Peyer's patch (tissue), 4 donors: Measurements from ENCODE around the gene NPBWR2. TPM values are rescaled to one million over a fixed set of nuclear protein-coding genes. Genes with fewer than 3 reads are reported as not detected.

Source experiments
- DNase-seq, 3 donors: peaks; one replicate each; pipeline ENCODE4 v3.0.0-alpha.2; 2017 to 2019
- H3K27ac ChIP-seq, 4 donors: fragments of 200-600 bp; sonication (generic); one replicate each; pipeline ENCODE4 v1.5.1; 2016 to 2019
- H3K27me3 ChIP-seq, 2 donors: fragments of 200-600 bp; sonication (generic); one replicate each; pipeline ENCODE4 v1.5.1; 2019
- H3K36me3 ChIP-seq, 3 donors: fragments of 200-600 bp; sonication (generic); one replicate each; pipeline ENCODE4 v1.5.1; 2016 to 2019
- H3K4me1 ChIP-seq, 4 donors: fragments of 200-600 bp; sonication (generic); one replicate each; pipeline ENCODE4 v1.5.1; 2016 to 2019
- H3K4me3 ChIP-seq, 4 donors: fragments of 200-600 bp; sonication (generic); 1 replicate in 3 of 4; 2 replicates in 1 of 4; pipeline ENCODE4 v1.5.1; 2016 to 2019; ENCODE audit warnings: mild to moderate bottlenecking in 1 of 4
- H3K9me3 ChIP-seq, 4 donors: fragments of 200-600 bp; sonication (generic); one replicate each; pipeline ENCODE4 v1.5.1; 2016 to 2019; ENCODE audit warnings: mild to moderate bottlenecking in 1 of 4
- CTCF ChIP-seq, 6 experiments: fragments of 450-650 bp in 4 of 6; fragments of 200-600 bp in 2 of 6; sonication (generic) in 1 of 6; IDR thresholded peaks; one replicate each; pipeline ENCODE4 v1.5.1; 2017 to 2019; ENCODE audit warnings: antibody characterized with exemption in 6 of 6, mild to moderate bottlenecking in 3 of 6, moderate library complexity in 1 of 6
- POLR2A ChIP-seq, 2 donors: fragments of 450-650 bp; IDR thresholded peaks; one replicate each; pipeline ENCODE4 v1.5.1; 2017; ENCODE audit warnings: antibody characterized with exemption in 2 of 2, mild to moderate bottlenecking in 2 of 2, moderate library complexity in 2 of 2
- total RNA-seq, 4 donors: library from RNA; depleted of rRNA; stranded (reverse); fragments of >200 nt; gene quantifications; one replicate each; pipeline ENCODE4 v1.1.0, GENCODE V29; 2016

Gene NPBWR2
- total RNA-seq, 4 donors from 2014 or later: not detected

- DNase-seq: peak; percentile 97 to 99 (median 97)
- H3K9me3 ChIP-seq: no peaks in the 10 kb centered on the region
- peaks cover 0 to 41% (median 39%) of the 10 kb centered on the region in 4 donors for H3K4me1 ChIP-seq
- H3K36me3 ChIP-seq: no peaks in the 10 kb centered on the region
- peak; percentile 72 to 73 for TF ChIP-seq POLR2A (IDR thresholded peaks at IDR 0.05)
- TF ChIP-seq CTCF (IDR thresholded peaks at IDR 0.05): no peak
- H3K27me3 ChIP-seq: no peaks in the 10 kb centered on the region
- H3K27ac ChIP-seq: peak within 1 kb of the TSS; percentile 66 to 85 (median 70)
- H3K4me3 ChIP-seq: peak within 1 kb of the TSS; percentile 55 to 95 (median 86)
Observed at GRCh38 chr20:64062596-64063388, 44.6 kb downstream of the NPBWR2 start, which contains the start of gene TCEA2. Gene TCEA2 (plus strand): TSS chr20:64063198. CDS start chr20:64063313, 115 bp downstream.

- peak overlapping the region; percentile 66 to 85 (median 70) for H3K27ac ChIP-seq
- no peaks in the 10 kb centered on the region for H3K9me3 ChIP-seq
- peak overlapping the region; percentile 55 to 95 (median 86) for H3K4me3 ChIP-seq
- no peaks in the 10 kb centered on the region for H3K27me3 ChIP-seq
- H3K36me3 ChIP-seq: no peaks in the 10 kb centered on the region
- no peak for DNase-seq
- TF ChIP-seq POLR2A (IDR thresholded peaks at IDR 0.05): no peak
- TF ChIP-seq CTCF (IDR thresholded peaks at IDR 0.05): no peak
- H3K4me1 ChIP-seq: peaks cover 0 to 46% (median 41%) of the 10 kb centered on the region in 4 donors
Observed at GRCh38 chr20:64062276-64062595, 45.1 kb downstream of the NPBWR2 start.

GRCh38 chr20:64058536-64058935 lies 48.8 kb downstream of the NPBWR2 start:
- DNase-seq: no peak
- H3K27ac ChIP-seq: no peak overlapping the region
- no peaks in the 10 kb centered on the region for H3K36me3 ChIP-seq
- no peaks in the 10 kb centered on the region for H3K27me3 ChIP-seq
- no peak overlapping the region for H3K4me3 ChIP-seq
- H3K4me1 ChIP-seq: peaks cover 0 to 21% (median 12%) of the 10 kb centered on the region in 4 donors
- TF ChIP-seq CTCF (IDR thresholded peaks at IDR 0.05) (no peak), POLR2A (IDR thresholded peaks at IDR 0.05) (no peak)
- H3K9me3 ChIP-seq: no peaks in the 10 kb centered on the region

- Histone ChIP-seq H3K27me3 (no peaks in the 10 kb centered on the region), H3K9me3 (no peaks in the 10 kb centered on the region), H3K4me1 (peaks cover 0 to 18% (median 10%) of the 10 kb centered on the region in 4 donors), H3K27ac (peak overlapping the region; percentile 14 to 61 (median 21)), H3K36me3 (no peaks in the 10 kb centered on the region), H3K4me3 (peak overlapping the region in 1 of 4 donors; percentile 4)
- peak; percentile 81 to 92 (median 82) for DNase-seq
- TF ChIP-seq POLR2A (IDR thresholded peaks at IDR 0.05) (no peak), CTCF (IDR thresholded peaks at IDR 0.05) (peak; percentile 70 to 91 (median 76))
Observed at GRCh38 chr20:64057628-64058498, 49.5 kb downstream of the NPBWR2 start.

GRCh38 chr20:64056889-64057627 lies 50.3 kb downstream of the NPBWR2 start:
- H3K36me3 ChIP-seq: no peaks in the 10 kb centered on the region
- H3K27me3 ChIP-seq: no peaks in the 10 kb centered on the region
- no peaks in the 10 kb centered on the region for H3K9me3 ChIP-seq
- no peak for TF ChIP-seq CTCF (IDR thresholded peaks at IDR 0.05)
- TF ChIP-seq POLR2A (IDR thresholded peaks at IDR 0.05): no peak
- peak overlapping the region; percentile 14 to 61 (median 21) for H3K27ac ChIP-seq
- no peak for DNase-seq
- peaks cover 0 to 13% (median 4%) of the 10 kb centered on the region in 4 donors for H3K4me1 ChIP-seq
- peak overlapping the region in 1 of 4 donors; percentile 4 for H3K4me3 ChIP-seq
